Sigmoid colon (tissue), 7 donors: ENCODE results near the gene MYO18B. TPM values are rescaled to one million over a fixed set of nuclear protein-coding genes. Genes with fewer than 3 reads are reported as not detected.

Source experiments
- DNase-seq: peaks from one replicate; pipeline ENCODE4 v3.0.0-alpha.2; 2019
- H3K27ac ChIP-seq, 4 donors: fragments of 200-600 bp; sonication (generic); one replicate each; pipeline ENCODE4 v1.5.1; 2016 to 2019; ENCODE audit warnings: mild to moderate bottlenecking in 1 of 4
- H3K27me3 ChIP-seq, 3 donors: fragments of 200-600 bp; sonication (generic); one replicate each; pipeline ENCODE4 v1.5.1; 2019; ENCODE audit warnings: mild to moderate bottlenecking in 1 of 3
- H3K36me3 ChIP-seq, 4 donors: fragments of 200-600 bp; sonication (generic); one replicate each; pipeline ENCODE4 v1.5.1; 2016 to 2019
- H3K4me1 ChIP-seq, 4 donors: fragments of 200-600 bp; sonication (generic); one replicate each; pipeline ENCODE4 v1.5.1; 2017 to 2019
- H3K4me3 ChIP-seq, 4 donors: fragments of 200-600 bp; sonication (generic); one replicate each; pipeline ENCODE4 v1.5.1; 2017 to 2019; ENCODE audit warnings: mild to moderate bottlenecking in 2 of 4, moderate library complexity in 1 of 4
- H3K9me3 ChIP-seq, 4 donors: fragments of 200-600 bp in 3 of 4; sonication (generic) in 3 of 4; one replicate each; pipeline versions ENCODE4 v1.5.1 to v1.6.1; 2013 to 2019
- EP300 ChIP-seq, 4 donors: sonication (generic); formaldehyde crosslinking; IDR thresholded peaks; one replicate each; pipeline ENCODE4 v1.6.1; 2017; ENCODE audit warnings: antibody characterized with exemption in 4 of 4
- POLR2A ChIP-seq, 2 donors: fragments of 450-650 bp; IDR thresholded peaks; one replicate each; pipeline ENCODE4 v1.6.1; 2016; ENCODE audit warnings: antibody characterized with exemption in 2 of 2, mild to moderate bottlenecking in 2 of 2, moderate library complexity in 2 of 2
- POLR2AphosphoS5 ChIP-seq, 4 donors: sonication (generic); formaldehyde crosslinking; IDR thresholded peaks; one replicate each; pipeline ENCODE4 v1.6.1; 2017; ENCODE audit warnings: antibody characterized with exemption in 4 of 4
- WGBS, 2 donors: extraction: QIAGEN DNeasy Blood & Tissue Kit; methylation state at CpG; one replicate each; pipeline ENCODE4 v1.1.7; 2013; 5-methylcytosine and 5-hydroxymethylcytosine counted together
- intact Hi-C: fragments of 100-400 bp; cut with DNase I; formaldehyde crosslinking; loops from one replicate; pipeline ENCODE4 v1.15.1; 2023
- polyA plus RNA-seq, 3 donors: library from polyadenylated mRNA; stranded (reverse); fragments of 200-250 nt; gene quantifications; one replicate each; pipeline ENCODE4 v1.2.3, GENCODE V29; 2013
- total RNA-seq, 4 donors: library from RNA; depleted of rRNA; stranded (reverse); fragments of >200 nt; gene quantifications; one replicate each; pipeline ENCODE4 v1.1.0, GENCODE V29; 2016
- TF ChIP-seq, protein P1 (sequence below), 4 experiments: fragments of 450-650 bp in 3 of 4; fragments of 200-600 bp in 1 of 4; IDR thresholded peaks; one replicate each; pipeline ENCODE4 v1.5.1; 2016 to 2019; ENCODE audit warnings: antibody characterized with exemption in 4 of 4, mild to moderate bottlenecking in 3 of 4, moderate library complexity in 2 of 4
- donor health status: healthy with polysubstance abuse.
- donor health status: Bipolar disorder and iron deficiency.
- donor health status: healthy.

MYO18B gene
- total and polyA plus RNA-seq, 7 donors, result under 0.01 to 0.60 (median 0.30) TPM; not detected in 3

DNA sequence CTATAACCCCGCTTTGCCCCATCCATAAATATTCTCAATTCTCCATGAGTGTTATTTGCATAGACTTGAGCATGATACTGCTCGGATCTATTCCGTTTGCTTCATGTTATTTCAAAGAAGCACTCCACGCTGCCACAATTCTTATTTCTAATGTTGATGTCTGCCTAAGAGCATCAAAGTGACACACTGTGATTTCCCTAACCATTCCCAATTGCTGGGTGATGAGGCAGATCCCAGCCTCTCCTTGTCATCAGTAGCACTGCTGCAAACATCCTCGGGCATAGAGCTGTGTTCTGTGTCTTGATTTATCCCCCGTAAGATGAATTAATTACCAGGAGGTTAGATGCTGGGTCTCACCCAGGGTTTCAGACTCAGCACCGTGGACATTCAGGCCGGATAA is 249.0 kb downstream of the MYO18B start:
- no peaks in the 10 kb centered on the region for H3K27me3 ChIP-seq
- H3K4me1 ChIP-seq, result no peaks in the 10 kb centered on the region
- no peaks in the 10 kb centered on the region for H3K36me3 ChIP-seq
- intact Hi-C loops, result no loop called here
- TF ChIP-seq POLR2A (IDR thresholded peaks at IDR 0.05), result no peak
- TF ChIP-seq POLR2AphosphoS5 (IDR thresholded peaks at IDR 0.05), result no peak
- TF ChIP-seq, protein P1, sequence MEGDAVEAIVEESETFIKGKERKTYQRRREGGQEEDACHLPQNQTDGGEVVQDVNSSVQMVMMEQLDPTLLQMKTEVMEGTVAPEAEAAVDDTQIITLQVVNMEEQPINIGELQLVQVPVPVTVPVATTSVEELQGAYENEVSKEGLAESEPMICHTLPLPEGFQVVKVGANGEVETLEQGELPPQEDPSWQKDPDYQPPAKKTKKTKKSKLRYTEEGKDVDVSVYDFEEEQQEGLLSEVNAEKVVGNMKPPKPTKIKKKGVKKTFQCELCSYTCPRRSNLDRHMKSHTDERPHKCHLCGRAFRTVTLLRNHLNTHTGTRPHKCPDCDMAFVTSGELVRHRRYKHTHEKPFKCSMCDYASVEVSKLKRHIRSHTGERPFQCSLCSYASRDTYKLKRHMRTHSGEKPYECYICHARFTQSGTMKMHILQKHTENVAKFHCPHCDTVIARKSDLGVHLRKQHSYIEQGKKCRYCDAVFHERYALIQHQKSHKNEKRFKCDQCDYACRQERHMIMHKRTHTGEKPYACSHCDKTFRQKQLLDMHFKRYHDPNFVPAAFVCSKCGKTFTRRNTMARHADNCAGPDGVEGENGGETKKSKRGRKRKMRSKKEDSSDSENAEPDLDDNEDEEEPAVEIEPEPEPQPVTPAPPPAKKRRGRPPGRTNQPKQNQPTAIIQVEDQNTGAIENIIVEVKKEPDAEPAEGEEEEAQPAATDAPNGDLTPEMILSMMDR (IDR thresholded peaks at IDR 0.05), result no peak
- TF ChIP-seq EP300 (IDR thresholded peaks at IDR 0.05), result no peak
- 59 to 68% methylated on average over 8 of the region's 8 CpGs for WGBS, 2 donors
- H3K27ac ChIP-seq, result no peak overlapping the region
- no peaks in the 10 kb centered on the region for H3K9me3 ChIP-seq
- no peak for DNase-seq
- H3K4me3 ChIP-seq, result no peak overlapping the region

DNA sequence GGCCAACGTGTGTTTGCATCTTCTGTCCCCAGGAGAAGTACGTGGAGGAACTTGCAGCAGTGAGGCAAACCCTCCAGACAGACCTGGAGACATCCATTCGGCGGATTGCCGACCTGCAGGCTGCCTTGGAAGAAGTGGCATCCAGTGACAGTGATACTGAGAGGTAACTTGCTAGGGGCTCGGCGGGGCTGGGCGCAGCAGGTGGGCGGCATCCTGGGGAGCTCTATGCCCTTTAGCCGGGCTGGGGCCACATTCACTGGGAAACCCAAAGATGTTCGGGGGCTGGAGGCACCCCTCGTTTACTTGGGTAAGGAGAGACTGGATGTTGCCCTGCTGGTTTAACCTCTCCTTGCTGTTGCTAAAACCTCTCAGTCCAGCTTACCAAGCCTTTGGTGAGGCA is 250.3 kb downstream of the MYO18B start:
- H3K27me3 ChIP-seq, result no peaks in the 10 kb centered on the region
- H3K4me3 ChIP-seq, result no peak overlapping the region
- intact Hi-C loops, result no loop called here
- TF ChIP-seq POLR2AphosphoS5 (IDR thresholded peaks at IDR 0.05) (no peak), POLR2A (IDR thresholded peaks at IDR 0.05) (no peak), EP300 (IDR thresholded peaks at IDR 0.05) (no peak)
- TF ChIP-seq, protein P1 (IDR thresholded peaks at IDR 0.05), result no peak
- H3K27ac ChIP-seq, result no peak overlapping the region
- no peak for DNase-seq
- no peaks in the 10 kb centered on the region for H3K4me1 ChIP-seq
- 77 to 82% methylated on average over 12 of the region's 12 CpGs for WGBS, 2 donors
- no peaks in the 10 kb centered on the region for H3K36me3 ChIP-seq
- H3K9me3 ChIP-seq, result no peaks in the 10 kb centered on the region

DNA sequence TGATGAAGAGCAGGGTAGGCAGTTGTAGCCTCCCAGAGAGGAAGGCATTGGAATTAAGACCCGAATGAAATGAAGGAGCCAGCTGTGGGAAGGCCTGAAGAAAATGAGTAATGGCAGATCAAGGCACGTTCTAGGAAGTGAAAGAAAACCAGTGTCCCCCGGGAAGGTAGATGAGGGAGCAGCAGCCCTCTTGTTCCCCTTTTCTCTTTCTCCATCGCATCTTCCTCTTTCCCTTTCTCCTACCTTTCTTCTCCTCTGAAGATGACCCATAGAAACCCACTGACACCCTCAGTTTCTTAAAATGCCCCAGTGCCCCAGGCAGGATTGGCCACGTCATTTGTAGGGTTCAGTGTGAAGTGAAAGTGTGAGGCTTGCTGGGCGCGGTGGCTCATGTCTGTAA is 254.7 kb downstream of the MYO18B start:
- H3K4me1 ChIP-seq, result no peaks in the 10 kb centered on the region
- intact Hi-C loops, result no loop called here
- H3K27me3 ChIP-seq, result peaks cover 0 to 10% (median 0%) of the 10 kb centered on the region in 3 donors
- no peak overlapping the region for H3K4me3 ChIP-seq
- H3K27ac ChIP-seq, result no peak overlapping the region
- no peak for DNase-seq
- no peaks in the 10 kb centered on the region for H3K9me3 ChIP-seq
- TF ChIP-seq EP300 (IDR thresholded peaks at IDR 0.05), result no peak
- TF ChIP-seq POLR2AphosphoS5 (IDR thresholded peaks at IDR 0.05), result no peak
- TF ChIP-seq POLR2A (IDR thresholded peaks at IDR 0.05), result no peak
- no peaks in the 10 kb centered on the region for H3K36me3 ChIP-seq
- WGBS, 2 donors, result 70 to 78% methylated on average over 7 of the region's 7 CpGs

DNA sequence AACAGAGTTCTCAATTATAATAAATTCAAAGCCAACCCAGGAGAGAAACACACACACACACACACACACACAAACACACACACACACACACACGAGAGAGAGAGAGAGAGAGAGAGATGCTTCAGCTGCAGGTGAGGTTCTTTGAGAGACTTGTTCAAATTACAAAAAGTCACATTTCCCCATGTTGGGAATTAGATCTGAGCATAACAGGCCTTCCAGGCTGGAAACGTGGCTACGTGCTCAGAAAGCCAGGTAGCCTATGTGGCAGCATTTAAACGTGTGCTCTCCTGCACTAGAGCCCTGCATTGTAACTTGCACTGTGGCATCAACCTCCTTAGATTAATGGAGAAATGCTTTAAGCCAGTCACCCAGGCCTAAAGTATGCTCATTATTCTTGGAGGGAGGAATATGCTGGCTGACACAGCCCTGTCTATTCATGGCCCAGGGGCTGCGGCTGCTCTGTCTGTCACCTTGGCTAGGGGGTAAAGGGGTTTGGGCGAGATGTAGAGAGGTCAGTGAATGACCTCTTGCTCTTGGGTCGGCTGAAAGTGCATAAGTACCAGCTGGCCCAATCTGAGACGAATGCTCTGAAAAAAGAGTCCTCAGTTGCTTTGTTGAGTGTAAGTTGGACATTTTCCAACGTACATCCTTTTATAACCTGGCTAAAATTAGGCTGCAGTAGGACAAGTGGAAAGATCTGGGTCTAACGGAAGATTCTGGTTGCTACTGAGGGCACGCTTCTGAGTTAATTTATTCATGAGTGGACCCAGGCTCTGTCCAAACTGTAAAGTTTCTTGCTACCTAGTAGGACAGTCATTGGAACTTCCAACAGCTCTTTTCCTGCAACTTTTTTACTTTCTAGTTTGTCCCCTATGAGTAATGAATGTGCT is 256.1 kb downstream of the MYO18B start:
- H3K4me3 ChIP-seq, result no peak overlapping the region
- no peak for DNase-seq
- H3K27ac ChIP-seq, result no peak overlapping the region
- TF ChIP-seq EP300 (IDR thresholded peaks at IDR 0.05), result no peak
- intact Hi-C loops, result no loop called here
- no peaks in the 10 kb centered on the region for H3K4me1 ChIP-seq
- 60 to 65% methylated on average over 11 of the region's 11 CpGs for WGBS, 2 donors
- H3K9me3 ChIP-seq, result no peaks in the 10 kb centered on the region
- peaks cover 0 to 14% (median 0%) of the 10 kb centered on the region in 3 donors for H3K27me3 ChIP-seq
- H3K36me3 ChIP-seq, result no peaks in the 10 kb centered on the region

DNA sequence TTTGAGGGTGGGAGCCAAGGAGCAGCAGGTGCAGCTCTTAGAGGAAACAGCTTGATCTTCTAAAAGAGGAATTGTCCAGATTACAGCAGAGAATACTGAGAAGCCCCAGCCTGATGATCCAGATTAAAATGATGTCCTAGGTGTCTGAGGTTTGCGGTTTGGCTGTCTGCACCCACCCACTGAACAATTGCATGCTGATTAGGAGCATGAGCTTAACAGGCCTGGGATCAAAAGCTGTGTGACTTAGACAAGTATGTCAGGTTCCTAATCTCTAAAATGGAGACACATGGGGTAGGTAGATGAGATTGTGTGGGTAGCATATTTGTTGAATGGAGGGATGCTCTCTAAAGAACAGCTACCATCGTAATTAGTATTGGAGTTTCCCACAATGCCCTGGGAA is 260.5 kb downstream of the MYO18B start:
- H3K27me3 ChIP-seq, result peaks cover 0 to 19% (median 0%) of the 10 kb centered on the region in 3 donors
- no peak overlapping the region for H3K27ac ChIP-seq
- H3K4me1 ChIP-seq, result no peaks in the 10 kb centered on the region
- no peak for DNase-seq
- 63 to 83% methylated on average over 2 of the region's 2 CpGs for WGBS, 2 donors
- H3K4me3 ChIP-seq, result no peak overlapping the region
- TF ChIP-seq EP300 (IDR thresholded peaks at IDR 0.05) (no peak), POLR2A (IDR thresholded peaks at IDR 0.05) (no peak)
- no peaks in the 10 kb centered on the region for H3K36me3 ChIP-seq
- H3K9me3 ChIP-seq, result peaks cover 0 to 6% (median 0%) of the 10 kb centered on the region in 4 donors
- intact Hi-C loops, result no loop called here

DNA sequence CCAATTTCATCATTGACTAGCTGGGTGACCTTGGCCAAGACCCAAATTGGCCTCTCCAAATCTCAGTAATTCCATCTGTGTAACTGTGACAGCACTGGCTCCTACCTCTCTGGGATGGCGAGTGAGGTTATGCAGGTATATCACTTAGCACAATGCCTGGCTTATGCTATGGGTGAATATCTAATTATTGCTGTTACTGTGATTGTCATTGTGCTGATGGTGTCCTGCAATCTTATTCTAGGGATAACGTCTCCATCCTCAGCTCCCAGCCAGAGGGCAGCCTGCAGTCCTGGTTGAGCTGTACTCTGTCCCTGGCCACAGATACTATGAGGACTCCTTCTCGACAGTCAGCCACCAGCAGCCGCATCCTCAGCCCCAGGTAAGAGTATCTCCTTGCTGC is 262.5 kb downstream of the MYO18B start:
- WGBS, 2 donors, result 84 to 91% methylated on average over 4 of the region's 4 CpGs
- Histone ChIP-seq H3K9me3 (peaks cover 0 to 6% (median 0%) of the 10 kb centered on the region in 4 donors), H3K27ac (no peak overlapping the region), H3K4me1 (no peaks in the 10 kb centered on the region), H3K4me3 (no peak overlapping the region), H3K36me3 (no peaks in the 10 kb centered on the region), H3K27me3 (peaks cover 0 to 33% (median 0%) of the 10 kb centered on the region in 3 donors)
- DNase-seq, result no peak
- TF ChIP-seq, protein P1 (IDR thresholded peaks at IDR 0.05), result no peak
- TF ChIP-seq EP300 (IDR thresholded peaks at IDR 0.05) (no peak), POLR2AphosphoS5 (IDR thresholded peaks at IDR 0.05) (no peak), POLR2A (IDR thresholded peaks at IDR 0.05) (no peak)
- intact Hi-C loops, result no loop called here
